Sciatic nerve (tissue), 2 donors: Measurements from ENCODE around the gene DENND6A. TPM values are rescaled to one million over a fixed set of nuclear protein-coding genes. Genes with fewer than 3 reads are reported as not detected.

ENCODE experiments used
- ATAC-seq: fragments of 200-7000 bp; cut with Tn5 transposase; one replicate; pipeline ENCODE4 v1.9.1; 2020; ENCODE audit warnings: mild to moderate bottlenecking, moderate library complexity
- DNase-seq: peaks from one replicate; pipeline ENCODE4 v3.0.0-alpha.2; 2020; ENCODE audit warnings: low spot score
- intact Hi-C: fragments of 100-400 bp; cut with DNase I; formaldehyde crosslinking; loops from one replicate; pipeline ENCODE4 v1.14.2; 2022
- total RNA-seq: library from RNA; stranded (reverse); fragmentation: NEBNext Ultra II Directional; extraction: Animal tissue kit (Norgen Biotek cat#: 25700); gene quantifications from one replicate; pipeline ENCODE4 v1.2.1, GENCODE V29; 2021
- donor health status: DM: no; HTN: no; CAD: no.
- donor health status: DM: no; HTN: no; CAD: no.

DENND6A gene
- total RNA-seq, 1 donor from 2014 or later = 56.3 TPM

GRCh38 chr3:57592306-57592705, 100.6 kb downstream of the DENND6A start:
- intact Hi-C loops = no loop called here
- ATAC-seq = no peak
- DNase-seq = no peak

- intact Hi-C loops = no loop called here
- no peak for ATAC-seq
- DNase-seq = no peak
Observed at GRCh38 chr3:57587905-57588304, 105.0 kb downstream of the DENND6A start.

GRCh38 chr3:57586778-57587177, 106.1 kb downstream of the DENND6A start:
- ATAC-seq = no peak
- intact Hi-C loops = no loop called here
- DNase-seq = no peak

GRCh38 chr3:57583544-57583943, 109.3 kb downstream of the DENND6A start:
- DNase-seq = no peak
- ATAC-seq = no peak
- intact Hi-C loops = no loop called here

- intact Hi-C loops = no loop called here
- DNase-seq (no peak), ATAC-seq (no peak)
Observed at GRCh38 chr3:57582474-57583168, 110.3 kb downstream of the DENND6A start.

- ATAC-seq (no peak), DNase-seq (no peak)
- intact Hi-C loops = no loop called here
Observed at GRCh38 chr3:57577801-57578200, 115.1 kb downstream of the DENND6A start.

- intact Hi-C loops = no loop called here
- ATAC-seq = no peak
- no peak for DNase-seq
Observed at GRCh38 chr3:57575966-57576626, 116.8 kb downstream of the DENND6A start.

Other genes starting within 250 kb of the DENND6A start
- 0.80 TPM for gene DNAH12, start 148.7 kb downstream of the DENND6A start, total RNA-seq
- gene PDE12, start 136.8 kb downstream of the DENND6A start, total RNA-seq = 12.7 TPM
- 97.3 TPM for gene ARF4, start 95.7 kb downstream of the DENND6A start, total RNA-seq
- 111 TPM for gene SLMAP, start 63.2 kb upstream of the DENND6A start, total RNA-seq